Measurements from ENCODE around the gene MEGF11.
A peak's percentile ranks its signal among the peaks of the same experiment; 100 is the strongest.
"Not testable (repeated sequence)": the region's sequence is repeated elsewhere in the genome, so short reads cannot be mapped to it uniquely, and the experiment has no call there.

The MEGF11 gene

DNA sequence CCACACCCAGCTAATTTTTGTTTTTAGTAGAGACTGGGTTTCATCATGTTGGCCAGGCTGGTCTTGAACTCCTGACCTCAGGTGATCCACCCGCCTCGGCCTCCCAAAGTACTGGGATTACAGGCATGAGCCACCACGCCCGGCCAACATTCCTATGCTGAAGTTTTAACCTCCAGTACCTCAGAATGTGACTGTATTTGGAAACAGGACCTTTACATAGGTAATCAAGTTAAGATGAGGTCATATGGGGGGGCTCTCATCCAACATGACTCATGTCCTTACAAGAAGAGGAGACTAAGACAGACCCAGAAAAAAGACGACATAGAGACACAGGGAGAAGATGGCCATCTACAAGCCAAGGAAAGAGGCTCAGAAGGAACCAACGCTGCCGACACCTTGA is 277.4 kb downstream of the MEGF11 start:
- DNase-seq (ENCODE audit: low read depth, low spot score), result not testable (repeated sequence)

DNA sequence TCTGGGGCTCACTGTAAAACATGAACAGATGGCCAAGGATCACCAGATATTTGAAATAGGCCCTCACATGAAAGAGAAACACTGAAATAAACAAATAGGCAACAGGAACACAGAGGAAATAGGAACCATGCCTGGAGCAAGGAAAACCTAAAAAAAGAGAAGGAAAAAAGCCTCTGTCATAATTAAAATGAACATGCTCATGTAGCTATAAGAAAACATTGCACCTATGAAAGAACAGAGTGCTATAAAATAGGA is 281.9 kb downstream of the MEGF11 start:
- DNase-seq (ENCODE audit: low read depth, low spot score), result no peak

DNA sequence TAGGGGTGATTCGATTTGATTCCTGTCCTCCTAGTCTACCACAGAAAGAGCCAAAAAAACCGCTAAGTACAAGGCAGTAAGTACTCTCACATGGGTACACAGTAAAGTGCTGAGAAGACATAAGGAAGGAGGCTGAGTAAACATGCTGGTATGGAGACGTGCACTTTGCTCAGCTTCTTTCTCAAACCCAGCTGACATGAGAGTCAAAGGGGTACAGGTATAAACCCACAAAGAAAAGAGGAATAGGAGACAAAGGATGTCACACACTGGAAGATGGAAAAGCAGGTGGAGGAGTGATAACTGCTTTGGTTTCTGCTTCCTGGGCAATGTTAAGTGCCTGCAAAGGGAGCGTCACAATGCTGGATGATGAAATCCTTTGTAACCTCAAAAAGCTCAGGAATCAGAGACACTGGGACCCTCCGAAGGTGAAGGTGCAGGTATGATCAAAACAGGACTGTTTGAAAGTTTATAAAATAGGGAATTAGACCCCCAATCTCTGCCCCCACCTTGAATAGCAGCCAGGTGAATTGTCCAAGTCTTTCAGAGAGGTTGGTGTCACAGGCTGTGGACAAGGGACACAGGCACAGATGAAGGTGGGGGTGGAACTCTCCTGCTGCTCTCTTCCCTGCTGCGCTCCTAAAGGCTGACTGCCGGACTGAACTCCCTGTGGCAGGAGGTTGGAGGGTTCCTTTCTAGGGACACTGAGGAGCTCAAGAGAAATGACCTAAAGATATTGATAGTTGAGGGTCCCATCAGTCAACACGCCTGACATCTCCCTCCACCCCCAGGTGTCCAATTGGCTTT is 282.4 kb downstream of the MEGF11 start:
- no peak for DNase-seq (ENCODE audit: low read depth, low spot score)

DNA sequence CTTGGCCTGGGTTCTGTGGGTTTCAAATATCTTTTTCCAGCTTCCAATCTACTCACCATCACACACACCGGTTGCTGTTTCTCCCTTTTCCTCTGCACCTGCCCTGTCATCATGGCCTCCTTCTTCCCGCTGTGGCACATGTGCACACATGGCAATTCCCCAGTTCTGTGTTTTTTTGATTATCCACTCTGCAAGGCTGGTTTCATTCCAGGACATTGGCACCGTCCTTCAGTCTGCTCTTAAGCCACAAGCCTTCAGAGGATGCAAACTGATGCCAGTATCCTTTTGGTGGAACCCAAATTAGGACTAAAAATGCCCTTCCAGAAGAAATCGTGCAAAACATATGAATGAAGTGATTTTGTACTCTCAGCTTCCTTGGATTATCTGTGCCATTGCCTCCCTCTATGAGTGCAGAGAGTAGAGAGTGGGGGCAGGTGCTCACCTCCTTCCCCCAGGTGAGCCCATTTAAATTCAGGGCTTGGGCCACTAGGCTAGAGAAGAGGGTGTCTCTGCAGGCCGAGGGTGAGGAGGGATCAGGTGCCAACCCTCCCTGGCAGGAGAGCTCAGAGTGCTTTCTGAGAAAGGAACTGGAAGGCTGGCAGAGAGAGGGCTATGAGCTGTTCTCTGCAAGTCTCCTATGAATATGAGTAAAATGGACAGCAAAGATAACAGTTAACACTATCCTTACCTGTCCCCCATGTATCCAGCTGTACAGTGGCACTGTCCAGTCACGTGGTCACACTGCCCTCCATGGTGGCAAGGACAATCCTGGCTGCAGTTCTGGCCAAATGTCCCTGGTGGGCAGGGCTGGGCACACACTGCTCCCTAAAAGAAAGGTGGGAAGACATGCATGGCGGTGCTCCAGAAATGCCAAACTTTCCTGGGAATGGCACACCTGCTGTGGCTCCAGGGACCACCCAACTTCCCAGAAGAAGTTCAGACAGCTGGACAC is 283.4 kb downstream of the MEGF11 start:
- DNase-seq (ENCODE audit: low read depth, low spot score), result no peak

DNA sequence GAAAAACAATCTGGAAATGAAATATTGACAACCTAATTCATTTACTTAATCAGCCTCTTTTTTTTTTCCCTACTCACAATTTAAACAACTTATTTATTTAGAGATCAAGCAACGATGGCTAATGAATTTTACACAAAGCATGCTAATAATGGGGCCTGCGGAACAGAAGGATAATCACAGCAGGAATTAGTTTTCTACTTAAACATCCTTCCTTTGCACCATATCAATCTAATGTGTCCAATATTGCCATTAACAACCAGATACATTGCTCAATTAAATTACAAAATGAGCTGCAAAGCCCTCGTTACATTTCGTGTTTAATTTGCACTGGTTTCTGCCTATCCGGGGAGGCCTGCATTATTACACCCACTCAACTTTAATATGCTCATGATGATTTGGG is 285.0 kb downstream of the MEGF11 start:
- DNase-seq (ENCODE audit: low read depth, low spot score), result no peak

DNA sequence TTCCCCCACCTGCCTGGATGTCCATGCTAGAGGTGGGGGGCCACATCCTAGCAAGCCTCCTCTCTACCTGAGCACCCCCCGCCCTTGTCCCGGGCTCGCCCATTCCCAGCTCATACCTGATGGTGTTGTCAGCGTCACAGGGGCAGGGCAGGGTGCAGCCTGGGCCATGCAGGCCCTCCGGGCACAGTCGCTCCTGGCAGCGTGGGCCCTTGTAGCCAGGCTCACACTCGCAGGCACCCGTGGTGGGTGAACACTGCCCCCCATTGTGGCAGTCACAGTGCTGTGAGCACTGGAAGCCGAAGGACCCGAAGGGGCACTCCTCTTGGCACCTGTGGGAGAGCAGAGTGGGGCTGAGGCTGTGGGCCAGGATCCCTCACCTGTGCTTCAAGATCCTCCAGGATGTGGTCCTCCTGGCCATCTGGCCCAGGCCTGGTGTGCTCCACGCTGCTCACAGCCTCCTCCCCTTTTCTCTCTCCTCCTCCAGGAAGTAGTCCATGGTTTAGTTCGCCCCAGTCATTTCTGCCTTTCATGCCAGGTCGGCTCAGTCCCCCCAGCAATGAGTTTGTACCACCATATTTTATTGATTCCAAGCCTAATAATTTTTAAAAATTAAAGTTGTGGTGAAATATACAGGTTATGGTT is 288.6 kb downstream of the MEGF11 start:
- no peak for DNase-seq (ENCODE audit: low read depth, low spot score)

DNA sequence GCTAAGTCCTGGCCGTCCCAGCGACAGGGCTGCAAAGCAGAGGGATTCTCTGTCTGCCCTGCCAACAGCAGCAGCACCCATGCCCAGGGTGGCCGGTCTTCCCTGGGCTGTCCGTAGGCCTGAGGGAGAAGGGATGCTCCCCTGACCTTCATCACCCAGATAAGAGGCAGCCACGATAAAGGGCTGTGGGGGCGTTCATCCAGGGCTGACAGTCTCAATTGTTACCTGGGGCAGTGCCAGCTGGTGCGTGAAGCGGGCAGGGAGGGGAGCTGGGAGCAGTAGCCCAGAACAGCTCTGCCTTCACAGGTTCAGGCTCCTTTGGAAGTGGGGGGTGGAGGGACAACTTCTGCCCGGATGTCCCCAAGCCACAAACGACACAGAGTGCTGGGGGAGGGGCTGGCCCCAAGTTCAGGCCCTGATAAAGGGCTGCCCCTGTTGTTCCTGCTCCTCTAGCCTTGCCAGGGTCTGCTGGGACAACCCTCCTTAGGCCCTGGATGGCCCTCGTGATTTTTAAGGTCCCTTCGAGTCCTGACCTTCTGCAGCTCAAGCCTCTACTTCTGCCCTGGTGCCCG is 289.6 kb downstream of the MEGF11 start:
- DNase-seq (ENCODE audit: low read depth, low spot score), result no peak

DNA sequence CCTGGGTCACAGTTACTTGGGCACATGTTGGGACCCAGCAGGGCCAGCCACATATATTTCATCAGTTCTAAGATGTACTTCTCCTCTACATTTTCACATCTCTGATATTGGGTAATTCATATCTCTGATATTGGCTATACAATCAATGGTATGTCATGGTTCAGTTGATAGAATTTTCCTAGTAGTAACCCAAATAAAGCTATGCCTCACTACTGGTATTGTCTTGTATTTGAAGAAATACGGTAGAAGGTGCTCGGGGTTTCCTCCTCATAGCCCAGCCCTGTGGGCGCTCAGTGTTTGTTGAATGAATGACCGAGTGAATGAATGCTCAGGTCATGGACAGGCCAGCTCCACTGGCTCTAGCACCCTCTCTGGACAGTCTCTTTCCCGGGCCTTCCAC is 290.2 kb downstream of the MEGF11 start:
- no peak for DNase-seq (ENCODE audit: low read depth, low spot score)

DNA sequence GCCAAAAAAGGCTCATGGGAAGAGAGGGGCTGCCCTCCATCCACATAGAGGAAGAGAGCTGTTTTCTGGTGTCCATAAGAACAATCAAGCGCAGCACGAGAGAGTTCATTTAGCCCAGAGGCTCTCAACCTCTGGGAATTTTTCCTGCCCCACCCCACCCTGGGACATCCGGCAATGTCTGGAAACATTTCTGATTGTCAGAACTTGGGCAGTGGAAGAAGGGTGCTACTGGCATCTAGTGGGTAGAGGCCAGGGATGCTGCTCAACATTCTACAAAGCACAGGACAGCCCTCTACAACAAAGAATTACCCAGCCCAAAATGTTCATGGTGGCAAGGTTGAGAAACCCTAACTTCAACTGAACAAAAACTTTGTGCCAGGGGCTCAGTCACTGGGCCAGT is 291.4 kb downstream of the MEGF11 start:
- DNase-seq (ENCODE audit: low read depth, low spot score), result no peak

DNA sequence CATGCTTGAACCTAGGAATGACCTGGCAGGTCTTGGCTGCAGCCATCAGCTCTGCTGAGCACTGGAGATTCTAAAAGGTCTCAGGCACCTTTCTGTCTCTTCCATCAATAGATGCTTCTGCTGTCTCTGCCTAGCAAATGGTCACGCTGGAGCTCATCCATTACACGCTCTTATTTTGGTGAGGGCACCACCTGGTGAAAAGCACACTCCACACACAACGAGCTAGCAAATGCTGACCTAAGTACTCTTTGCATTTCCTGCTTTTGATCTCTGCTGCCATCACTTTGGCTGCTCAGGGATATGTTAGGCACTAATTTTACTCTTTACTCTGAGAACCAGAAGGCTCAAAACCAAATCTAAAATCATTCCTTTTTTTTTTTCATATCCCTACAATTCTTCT is 293.0 kb downstream of the MEGF11 start:
- DNase-seq (ENCODE audit: low read depth, low spot score), result no peak

DNA sequence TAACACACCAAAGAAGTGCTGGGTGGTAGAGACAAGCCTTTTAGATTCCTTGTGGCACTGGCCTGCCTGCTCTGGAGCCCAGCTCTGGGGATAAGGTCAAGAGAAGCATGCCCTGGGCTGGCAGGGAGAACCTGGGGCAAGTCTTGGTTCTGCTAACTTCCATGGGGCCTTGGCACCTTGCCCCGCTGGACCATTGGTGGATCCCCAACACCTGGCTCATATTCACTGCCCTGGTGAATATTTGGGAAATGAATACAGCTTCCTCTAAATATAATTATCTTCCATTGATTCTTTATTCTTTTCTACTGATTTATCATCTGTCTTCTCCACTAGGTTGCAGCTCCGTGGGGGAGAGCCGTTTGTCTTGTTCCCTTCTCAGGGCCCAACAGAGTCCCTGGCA is 294.7 kb downstream of the MEGF11 start:
- no peak for DNase-seq (ENCODE audit: low read depth, low spot score)

DNA sequence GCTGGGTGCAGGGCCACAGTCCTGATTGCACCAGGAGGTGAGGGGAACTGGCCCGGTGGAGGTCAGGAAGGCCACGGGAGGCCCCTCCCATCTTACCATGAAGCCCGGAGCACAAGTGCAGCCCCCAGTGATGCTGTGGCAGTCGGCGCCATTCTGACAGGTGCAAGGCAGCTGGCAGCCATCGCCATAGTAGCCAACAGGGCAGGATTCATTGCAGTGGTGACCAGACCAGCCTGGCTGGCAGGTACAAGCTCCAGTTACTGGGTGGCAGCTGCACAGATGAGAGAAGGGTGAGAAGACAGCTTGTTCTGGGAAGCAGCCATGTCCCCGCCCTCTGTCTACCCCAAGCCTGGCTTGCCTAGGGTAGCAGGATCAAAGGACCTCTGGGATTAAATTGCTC is 296.1 kb downstream of the MEGF11 start:
- DNase-seq (ENCODE audit: low read depth, low spot score), result no peak

DNA sequence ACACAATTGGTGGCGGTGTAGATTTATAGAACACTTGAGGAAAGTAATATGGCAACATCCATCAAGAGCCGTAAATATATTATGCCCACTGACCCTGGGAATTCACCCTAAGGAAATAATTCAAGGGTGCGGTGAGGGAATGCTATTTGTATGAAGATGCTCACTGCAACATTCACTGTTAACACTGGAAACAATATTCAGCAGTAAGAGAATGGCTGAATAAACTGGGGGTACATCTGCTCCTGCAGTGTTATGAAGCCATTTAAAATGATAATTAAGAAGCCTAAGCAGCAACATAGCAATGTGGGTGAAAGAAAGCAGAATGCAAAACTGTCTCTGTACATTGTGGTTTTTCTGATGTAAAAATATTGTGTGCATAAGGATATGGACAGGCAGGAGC is 296.7 kb downstream of the MEGF11 start:
- no peak for DNase-seq (ENCODE audit: low read depth, low spot score)

DNA sequence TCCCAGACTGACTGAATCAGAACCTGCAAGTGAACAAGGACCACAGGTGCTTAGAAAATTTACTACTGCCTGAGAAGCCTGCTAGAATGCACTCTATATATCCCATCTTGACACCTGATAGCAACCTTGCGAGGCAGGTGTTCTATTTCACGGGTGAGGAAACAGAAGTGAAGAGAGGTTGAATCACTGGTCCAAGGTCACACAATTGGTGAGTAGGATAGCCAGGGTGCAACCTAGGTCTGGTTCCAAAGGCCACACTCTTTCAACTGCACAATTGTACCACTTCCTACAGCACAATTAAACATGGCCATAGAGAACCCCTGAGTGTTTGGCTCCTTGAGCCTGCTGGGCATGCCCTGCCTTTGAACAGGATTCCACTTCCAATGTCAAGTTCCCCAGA is 297.2 kb downstream of the MEGF11 start:
- DNase-seq (ENCODE audit: low read depth, low spot score), result no peak

DNA sequence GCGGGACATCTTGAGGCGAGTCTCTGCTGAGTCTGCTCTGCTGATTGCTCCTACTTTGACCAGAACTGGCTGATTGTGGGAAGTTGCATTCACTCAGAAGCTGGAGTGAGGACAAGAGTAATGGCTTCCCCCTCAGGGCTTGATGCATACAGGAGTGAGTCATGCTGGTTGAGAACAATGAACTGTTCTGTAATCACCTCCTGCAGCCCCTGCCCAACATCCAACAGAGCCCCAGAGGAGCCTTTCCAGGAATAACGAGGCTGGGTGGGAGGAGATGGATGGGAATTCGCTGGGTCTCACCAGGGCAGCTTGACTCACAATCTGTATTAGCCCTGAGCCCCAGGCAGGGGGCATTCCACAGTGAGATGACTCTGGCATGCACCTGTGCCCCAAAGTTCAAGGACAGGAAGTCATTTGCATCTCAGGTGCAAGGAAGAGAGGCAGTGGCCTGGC is 299.2 kb downstream of the MEGF11 start:
- peak; percentile 89 for DNase-seq (ENCODE audit: low read depth, low spot score)

DNA sequence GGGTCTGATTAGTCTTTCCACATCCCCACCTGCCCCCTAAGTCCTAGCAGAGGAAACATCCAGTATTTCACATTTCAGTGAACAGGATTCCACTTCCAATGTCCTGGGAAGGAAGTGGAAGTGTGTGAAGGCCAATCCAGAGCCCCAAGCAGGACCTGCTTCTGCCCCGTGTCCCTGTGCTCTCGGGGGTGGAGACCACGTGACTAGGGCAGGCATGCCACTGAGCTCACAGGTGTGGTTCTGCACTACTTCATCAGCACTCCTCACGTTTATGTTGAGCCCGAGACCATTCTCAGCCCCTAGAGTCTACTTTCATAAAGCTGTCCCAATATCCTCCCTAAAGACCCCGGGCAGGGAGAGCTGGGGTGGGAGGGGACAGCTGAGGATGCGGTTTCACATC is 299.9 kb downstream of the MEGF11 start:
- no peak for DNase-seq (ENCODE audit: low read depth, low spot score)

DNA sequence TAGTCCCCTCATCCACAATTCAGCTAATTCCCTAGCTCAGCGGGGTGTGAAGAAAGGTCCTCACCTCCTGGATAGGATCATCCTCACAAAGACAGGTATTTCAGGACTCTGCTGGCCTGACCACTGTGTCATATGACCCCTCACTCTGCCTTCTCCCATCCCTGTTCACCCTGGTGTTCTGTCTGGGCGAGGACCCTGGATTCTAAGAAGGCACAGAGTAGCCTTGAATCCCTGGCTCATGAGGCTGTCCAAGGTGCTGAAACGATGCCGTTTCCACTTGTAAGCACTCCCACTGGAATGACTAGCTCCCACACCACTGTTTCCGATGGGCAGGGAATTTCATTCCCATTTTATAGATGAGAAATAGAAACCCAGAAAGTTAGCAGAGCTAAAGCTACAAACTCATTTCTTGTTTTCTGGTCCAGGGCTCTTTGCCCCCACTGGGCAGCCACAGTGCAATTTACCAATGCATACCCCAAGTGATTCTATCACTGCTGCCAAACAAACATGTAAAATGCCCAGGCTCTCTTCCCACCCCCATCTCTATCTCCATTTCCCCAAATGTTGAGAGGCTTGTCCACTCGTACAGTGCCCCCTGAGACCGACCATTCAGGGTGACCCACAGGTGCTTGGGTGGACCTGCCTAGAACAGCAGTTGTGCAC is 301.0 kb downstream of the MEGF11 start:
- DNase-seq (ENCODE audit: low read depth, low spot score), result peak; percentile 87

DNA sequence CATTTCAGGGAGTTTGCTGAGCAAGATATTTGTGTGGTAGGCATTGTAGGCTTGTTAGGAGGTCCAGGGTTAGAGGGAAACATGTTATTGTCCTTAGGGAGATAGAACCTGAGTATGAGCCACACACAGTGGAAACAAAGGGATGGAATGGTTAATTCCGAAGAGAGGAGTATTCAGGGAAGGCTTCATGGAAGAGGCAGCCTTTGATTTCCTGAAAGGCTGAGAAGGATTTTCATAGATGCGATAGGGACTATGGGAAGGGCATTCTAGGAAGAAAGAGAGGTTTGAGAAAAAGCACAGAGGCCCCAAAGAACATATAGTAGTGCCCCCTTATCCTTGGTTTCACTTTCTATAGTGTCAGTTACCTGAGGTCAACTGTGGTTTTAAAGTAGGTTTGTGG is 302.5 kb downstream of the MEGF11 start:
- DNase-seq (ENCODE audit: low read depth, low spot score), result no peak

DNA sequence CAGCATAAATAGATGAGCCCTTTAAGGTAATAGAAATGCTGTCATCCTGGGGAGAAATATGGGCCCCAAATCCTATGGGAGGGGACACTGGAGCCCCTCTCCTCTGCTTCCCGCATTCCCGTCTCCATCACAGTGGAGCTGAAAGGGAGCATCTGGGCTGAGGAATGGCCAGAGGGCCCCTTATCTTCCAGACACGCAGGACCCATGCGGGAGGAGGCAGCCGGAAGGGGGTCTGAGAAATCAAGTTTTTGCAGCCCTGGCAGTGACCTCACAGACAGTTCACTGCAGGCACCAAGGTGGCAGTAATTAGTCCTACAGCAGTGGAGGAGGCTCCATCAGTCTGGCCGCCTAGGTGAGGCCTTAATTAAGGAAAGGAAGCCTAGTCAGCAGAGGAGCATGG is 304.1 kb downstream of the MEGF11 start:
- no peak for DNase-seq (ENCODE audit: low read depth, low spot score)

DNA sequence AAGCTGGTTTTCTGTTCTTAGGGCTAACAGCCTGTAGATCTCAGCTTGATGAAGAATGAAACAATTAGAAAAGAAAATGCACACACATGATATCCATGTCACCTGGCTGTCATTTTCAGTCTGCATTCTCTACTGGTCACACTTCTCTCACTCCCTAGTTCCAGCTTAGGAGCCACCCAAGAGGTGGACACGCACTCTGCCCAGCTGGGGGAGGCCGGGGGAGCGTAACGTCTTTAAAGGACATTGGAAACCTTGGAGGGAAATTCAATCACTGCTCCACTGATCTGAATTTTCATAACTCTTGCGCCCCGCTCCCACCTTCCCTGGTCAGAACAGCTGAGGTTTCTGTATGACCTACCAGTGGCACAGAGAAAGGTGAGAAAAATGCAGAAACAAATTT is 304.5 kb downstream of the MEGF11 start:
- DNase-seq (ENCODE audit: low read depth, low spot score), result no peak

DNA sequence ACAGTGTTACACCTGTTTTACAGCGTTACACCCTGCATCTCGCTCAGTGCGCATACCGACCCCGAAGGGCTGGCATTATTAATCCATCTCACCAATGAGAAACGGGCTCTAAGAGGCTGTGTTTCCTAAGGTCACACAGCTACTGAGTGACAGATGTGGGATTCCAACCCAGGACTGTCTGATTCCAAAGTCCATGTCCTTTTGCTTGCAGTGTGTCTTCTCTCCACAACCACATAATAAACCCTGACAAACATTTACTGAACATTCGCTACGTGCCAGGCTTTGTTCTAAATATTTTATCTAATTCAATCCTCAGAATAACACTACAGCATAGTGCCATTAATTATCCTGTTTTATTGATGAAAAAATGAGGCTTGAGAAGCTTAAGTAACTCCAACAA is 305.2 kb downstream of the MEGF11 start:
- DNase-seq (ENCODE audit: low read depth, low spot score), result no peak

DNA sequence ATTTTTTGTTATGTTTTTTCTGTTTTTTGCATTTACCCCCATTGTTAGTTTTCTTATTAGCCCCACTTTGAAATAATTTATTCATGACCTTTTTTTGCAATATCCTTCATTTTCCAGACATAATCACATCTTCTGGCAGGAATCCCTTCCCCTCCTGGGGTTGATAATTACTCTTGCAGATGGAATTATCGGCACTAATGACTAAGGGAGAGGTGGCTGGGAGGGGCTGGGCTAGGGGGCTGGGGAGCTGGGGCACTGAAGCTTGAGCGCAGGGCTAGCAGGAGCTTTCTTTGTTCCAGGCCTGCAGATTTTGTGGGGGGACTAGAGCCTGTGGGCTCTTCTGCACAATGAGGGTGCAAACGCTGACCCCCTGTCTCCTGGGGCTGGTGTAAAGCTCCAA is 306.5 kb downstream of the MEGF11 start:
- no peak for DNase-seq (ENCODE audit: low read depth, low spot score)
